Osteoblast (primary cell): ENCODE measurements around the gene KCNH5. TPM values are rescaled to one million over a fixed set of nuclear protein-coding genes. Genes with fewer than 3 reads are reported as not detected.

Source experiments
- DNase-seq: peaks from one replicate; pipeline ENCODE4 v3.0.0; 2011; ENCODE audit warnings: low spot score, mixed read lengths; ENCODE audit not compliant: insufficient read length; ENCODE audit errors: missing footprints
- H2AFZ ChIP-seq: 2 replicates; pipeline ENCODE4 v1.6.0; 2011; ENCODE audit warnings: mild to moderate bottlenecking, low read length
- H3K27ac ChIP-seq: 2 replicates; pipeline ENCODE4 v1.5.1; 2011; ENCODE audit warnings: mild to moderate bottlenecking, low read depth, low read length, moderate library complexity
- H3K27me3 ChIP-seq: 2 replicates; pipeline ENCODE4 v1.6.0; 2012; ENCODE audit warnings: mild to moderate bottlenecking, control low read depth, inconsistent platforms, low read length, moderate library complexity; ENCODE audit not compliant: insufficient read depth
- H3K36me3 ChIP-seq: 2 replicates; pipeline ENCODE4 v1.5.1; 2011; ENCODE audit warnings: mild to moderate bottlenecking, low read length, control low read depth, moderate library complexity; ENCODE audit not compliant: insufficient read depth
- H3K4me1 ChIP-seq: 2 replicates; pipeline ENCODE4 v1.5.1; 2011; ENCODE audit warnings: mild to moderate bottlenecking, low read length, control low read depth, moderate library complexity; ENCODE audit not compliant: insufficient read depth
- H3K4me2 ChIP-seq: 2 replicates; pipeline ENCODE4 v1.6.0; 2011; ENCODE audit warnings: mild to moderate bottlenecking, low read length; ENCODE audit not compliant: insufficient read depth
- H3K4me3 ChIP-seq: fragments of 200-600 bp; sonication (generic); 3 replicates; pipeline ENCODE4 v1.5.1; 2012; ENCODE audit warnings: mild to moderate bottlenecking, low read length, inconsistent platforms; ENCODE audit not compliant: insufficient read depth
- H3K79me2 ChIP-seq: 2 replicates; pipeline ENCODE4 v1.6.0; 2012; ENCODE audit warnings: mild to moderate bottlenecking, low read length, control low read depth, inconsistent platforms; ENCODE audit not compliant: insufficient read depth
- H3K9me3 ChIP-seq: 2 replicates; pipeline ENCODE4 v1.5.1; 2011; ENCODE audit warnings: low read depth, low read length, control low read depth
- H4K20me1 ChIP-seq: 2 replicates; pipeline ENCODE4 v1.6.0; 2012; ENCODE audit warnings: mild to moderate bottlenecking, low read length, control low read depth; ENCODE audit not compliant: insufficient read depth
- CTCF ChIP-seq: IDR thresholded peaks from 2 replicates; pipeline ENCODE4 v1.5.1; 2011; ENCODE audit warnings: mild to moderate bottlenecking, low read depth, low read length, moderate library complexity; ENCODE audit errors: extremely low read depth
- total RNA-seq: library from RNA; depleted of rRNA; stranded (reverse); fragments of >200 nt; gene quantifications from 2 replicates; pipeline ENCODE4 v1.2.3, GENCODE V29; 2012

Gene KCNH5
- total RNA-seq, 1 donor = not detected

GRCh38 chr14:62662811-62663455 lies 382.3 kb downstream of the KCNH5 start:
- Histone ChIP-seq H3K4me1 (no peaks in the 10 kb centered on the region), H3K79me2 (no peaks in the 10 kb centered on the region), H3K4me2 (no peak overlapping the region), H4K20me1 (no peaks in the 10 kb centered on the region), H3K4me3 (no peak overlapping the region), H3K27ac (no peak overlapping the region), H2AFZ (no peak overlapping the region), H3K27me3 (no peaks in the 10 kb centered on the region), H3K36me3 (no peaks in the 10 kb centered on the region), H3K9me3 (peaks cover 3% of the 10 kb centered on the region)
- DNase-seq = no peak
- no peak for TF ChIP-seq CTCF

GRCh38 chr14:62661818-62662217 lies 383.4 kb downstream of the KCNH5 start:
- DNase-seq = no peak
- peaks cover 3% of the 10 kb centered on the region for H3K9me3 ChIP-seq
- H3K4me1 ChIP-seq = no peaks in the 10 kb centered on the region
- no peak overlapping the region for H3K27ac ChIP-seq
- H4K20me1 ChIP-seq = no peaks in the 10 kb centered on the region
- no peak overlapping the region for H3K4me2 ChIP-seq
- H2AFZ ChIP-seq = no peak overlapping the region
- no peaks in the 10 kb centered on the region for H3K36me3 ChIP-seq
- no peak overlapping the region for H3K4me3 ChIP-seq
- no peaks in the 10 kb centered on the region for H3K79me2 ChIP-seq
- no peaks in the 10 kb centered on the region for H3K27me3 ChIP-seq
- no peak for TF ChIP-seq CTCF

- no peaks in the 10 kb centered on the region for H3K36me3 ChIP-seq
- DNase-seq = no peak
- no peaks in the 10 kb centered on the region for H3K27me3 ChIP-seq
- H4K20me1 ChIP-seq = no peaks in the 10 kb centered on the region
- no peak overlapping the region for H3K27ac ChIP-seq
- H3K4me3 ChIP-seq = no peak overlapping the region
- no peaks in the 10 kb centered on the region for H3K79me2 ChIP-seq
- peaks cover 3% of the 10 kb centered on the region for H3K9me3 ChIP-seq
- H3K4me2 ChIP-seq = no peak overlapping the region
- no peak for TF ChIP-seq CTCF
- H2AFZ ChIP-seq = no peak overlapping the region
- H3K4me1 ChIP-seq = no peaks in the 10 kb centered on the region
Observed at GRCh38 chr14:62658631-62659030, 386.6 kb downstream of the KCNH5 start.

GRCh38 chr14:62657376-62657775 lies 387.9 kb downstream of the KCNH5 start:
- H3K4me3 ChIP-seq = no peak overlapping the region
- no peaks in the 10 kb centered on the region for H3K27me3 ChIP-seq
- no peaks in the 10 kb centered on the region for H3K36me3 ChIP-seq
- no peak overlapping the region for H2AFZ ChIP-seq
- H3K4me1 ChIP-seq = no peaks in the 10 kb centered on the region
- H4K20me1 ChIP-seq = no peaks in the 10 kb centered on the region
- H3K79me2 ChIP-seq = no peaks in the 10 kb centered on the region
- no peak for TF ChIP-seq CTCF
- no peak for DNase-seq
- H3K27ac ChIP-seq = no peak overlapping the region
- no peak overlapping the region for H3K4me2 ChIP-seq
- H3K9me3 ChIP-seq = peaks cover 3% of the 10 kb centered on the region
